GM23338 (cell line): ENCODE results near the gene MINAR1. TPM values are rescaled to one million over a fixed set of nuclear protein-coding genes. Genes with fewer than 3 reads are reported as not detected.

ENCODE experiments used
- ATAC-seq: fragments of 200-7000 bp; cut with Tn5 transposase; 3 replicates; pipeline ENCODE4 v1.9.1; 2020
- DNase-seq: peaks from one replicate; pipeline ENCODE4 v3.0.0-alpha.2; 2015; ENCODE audit warnings: low spot score
- H2AFZ ChIP-seq: fragments of 200-600 bp; sonication (generic); 2 replicates; pipeline ENCODE4 v1.8.0; 2016; ENCODE audit warnings: antibody characterized with exemption, mild to moderate bottlenecking, moderate library complexity
- H3F3A ChIP-seq: fragments of 200-600 bp; sonication (generic); replicated peaks from 2 replicates; pipeline ENCODE4 v1.8.0; 2017; ENCODE audit warnings: antibody characterized with exemption, mixed run types, low read depth
- H3K27ac ChIP-seq: fragments of 200-600 bp; sonication (generic); 2 replicates; pipeline ENCODE4 v1.6.1; 2016; ENCODE audit warnings: low read depth
- H3K27me3 ChIP-seq: fragments of 200-600 bp; sonication (generic); 2 replicates; pipeline ENCODE4 v1.8.0; 2016; ENCODE audit warnings: mild to moderate bottlenecking, mixed run types, moderate library complexity; ENCODE audit not compliant: insufficient read depth
- H3K36me3 ChIP-seq: fragments of 200-600 bp; sonication (generic); 2 replicates; pipeline ENCODE4 v1.8.0; 2016; ENCODE audit warnings: mild to moderate bottlenecking; ENCODE audit not compliant: insufficient read depth
- H3K4me1 ChIP-seq: fragments of 200-600 bp; sonication (generic); 2 replicates; pipeline ENCODE4 v1.8.0; 2016; ENCODE audit warnings: mild to moderate bottlenecking, moderate library complexity; ENCODE audit not compliant: insufficient read depth
- H3K4me2 ChIP-seq: fragments of 200-600 bp; sonication (generic); 2 replicates; pipeline ENCODE4 v1.7.1; 2017; ENCODE audit warnings: mixed run types
- H3K4me3 ChIP-seq: fragments of 200-600 bp; sonication (generic); 2 replicates; pipeline ENCODE4 v1.6.1; 2016; ENCODE audit warnings: mixed run types
- H3K79me2 ChIP-seq: fragments of 200-600 bp; sonication (generic); replicated peaks from 2 replicates; pipeline ENCODE4 v1.8.0; 2017; ENCODE audit warnings: mild to moderate bottlenecking; ENCODE audit not compliant: insufficient read depth
- H3K9me2 ChIP-seq: fragments of 200-600 bp; sonication (generic); 2 replicates; pipeline ENCODE4 v1.8.0; 2017; ENCODE audit not compliant: insufficient read depth
- H4K20me1 ChIP-seq: fragments of 200-600 bp; sonication (generic); replicated peaks from 2 replicates; pipeline ENCODE4 v1.8.0; 2017; ENCODE audit warnings: mild to moderate bottlenecking; ENCODE audit not compliant: insufficient read depth
- H3K27ac Mint-ChIP-seq: 2 replicates; pipeline ENCODE4 v1.8.0; 2020; ENCODE audit warnings: inconsistent platforms, mild to moderate bottlenecking, moderate library complexity, mixed read lengths
- H3K27me3 Mint-ChIP-seq: 3 replicates; pipeline ENCODE4 v1.8.0; 2022; ENCODE audit warnings: low read depth, mild to moderate bottlenecking, moderate library complexity, mixed read lengths, inconsistent platforms; ENCODE audit not compliant: insufficient read depth, poor library complexity
- H3K36me3 Mint-ChIP-seq: 3 replicates; pipeline ENCODE4 v1.8.0; 2021; ENCODE audit warnings: low read depth, mild to moderate bottlenecking, inconsistent platforms, moderate library complexity, mixed read lengths
- H3K4me1 Mint-ChIP-seq: 3 replicates; pipeline ENCODE4 v1.8.0; 2020; ENCODE audit warnings: mild to moderate bottlenecking, inconsistent platforms, mixed read lengths
- H3K4me3 Mint-ChIP-seq: 3 replicates; pipeline ENCODE4 v1.8.0; 2021; ENCODE audit warnings: moderate library complexity, mild to moderate bottlenecking, inconsistent platforms, mixed read lengths
- H3K9me3 Mint-ChIP-seq: 3 replicates; pipeline ENCODE4 v1.8.0; 2020; ENCODE audit warnings: moderate library complexity, mild to moderate bottlenecking, inconsistent platforms, mixed read lengths
- CREB1 ChIP-seq: fragments of 250-450 bp; sonication (Bioruptor Pico); IDR thresholded peaks from 2 replicates; pipeline ENCODE4 v1.5.0; 2020; ENCODE audit warnings: low read depth, mild to moderate bottlenecking, moderate library complexity
- CTCF ChIP-seq, 2 experiments: fragments of 200-600 bp in 1 of 2; sonication (generic) in 1 of 2; conservative IDR thresholded peaks; 2 replicates each; pipeline versions ENCODE4 v1.5.1 to v1.6.1; 2016 to 2017; ENCODE audit warnings: antibody characterized with exemption in 2 of 2, low read depth in 2 of 2, mild to moderate bottlenecking in 2 of 2, moderate library complexity in 1 of 2
- EZH2 ChIP-seq: fragments of 200-600 bp; sonication (generic); IDR thresholded peaks from one replicate; pipeline ENCODE4 v1.8.0; 2017; ENCODE audit warnings: antibody characterized with exemption, mild to moderate bottlenecking, low read depth; ENCODE audit not compliant: unreplicated experiment
- EZH2phosphoT487 ChIP-seq: fragments of 200-600 bp; sonication (generic); IDR thresholded peaks from one replicate; pipeline ENCODE4 v1.8.1; 2018; ENCODE audit warnings: antibody characterized with exemption; ENCODE audit not compliant: unreplicated experiment
- JUNB ChIP-seq: IDR thresholded peaks from one replicate; pipeline ENCODE4 v1.6.1; 2016; ENCODE audit warnings: antibody characterized with exemption; ENCODE audit not compliant: unreplicated experiment
- NANOG ChIP-seq: IDR thresholded peaks from 2 replicates; pipeline ENCODE4 v1.6.1; 2016; ENCODE audit warnings: antibody characterized with exemption, borderline replicate concordance
- POLR2AphosphoS5 ChIP-seq: IDR thresholded peaks from 2 replicates; pipeline ENCODE4 v1.6.1; 2016; ENCODE audit warnings: antibody characterized with exemption, low read depth
- REST ChIP-seq: IDR thresholded peaks from one replicate; pipeline ENCODE4 v1.6.1; 2018; ENCODE audit warnings: antibody characterized with exemption; ENCODE audit not compliant: unreplicated experiment
- STAT1 ChIP-seq: IDR thresholded peaks from one replicate; pipeline ENCODE4 v1.6.1; 2016; ENCODE audit warnings: antibody characterized with exemption; ENCODE audit not compliant: unreplicated experiment
- ZNF114 ChIP-seq: fragments of 250-450 bp; sonication (Bioruptor Pico); IDR thresholded peaks from 2 replicates; pipeline ENCODE4 v1.5.0; 2020; ENCODE audit warnings: mild to moderate bottlenecking, moderate library complexity
- ZNF331 ChIP-seq: fragments of 250-450 bp; sonication (Bioruptor Pico); IDR thresholded peaks from 2 replicates; pipeline ENCODE4 v1.5.0; 2020; ENCODE audit warnings: low read depth, mild to moderate bottlenecking, moderate library complexity
- ZNF462 ChIP-seq: fragments of 250-450 bp; sonication (Bioruptor Pico); IDR thresholded peaks from 2 replicates; pipeline ENCODE4 v1.5.0; 2020; ENCODE audit warnings: mild to moderate bottlenecking, moderate library complexity
- polyA plus RNA-seq: library from polyadenylated mRNA; unstranded; fragments of >200 nt; fragmentation: Nextera tagmentation; extraction: Ambion mirVana; gene quantifications from 2 replicates; pipeline ENCODE4 v1.2.1, GENCODE V29; 2016
- total RNA-seq: library from RNA; depleted of rRNA; stranded (reverse); fragments of >200 nt; shearing (Covaris generic); gene quantifications from 2 replicates; pipeline ENCODE4 v1.2.3, GENCODE V29; 2014
- TF ChIP-seq, protein P1 (sequence below): IDR thresholded peaks from 2 replicates; pipeline ENCODE4 v1.6.1; 2016; ENCODE audit warnings: antibody characterized with exemption

The MINAR1 gene
- total and polyA plus RNA-seq, 2 experiments from 2014 or later, result 0.32 to 1.4 TPM

- Histone ChIP-seq H2AFZ (no peak overlapping the region), H3K4me1 (peaks cover 18% of the 10 kb centered on the region; the same call in 1 of the 2 replicates), H3K9me2 (no peaks in the 10 kb centered on the region), H3K27ac (no peak overlapping the region), H3K79me2 (no peaks in the 10 kb centered on the region), H3K4me3 (no peak overlapping the region), H3K27me3 (peaks cover 44% of the 10 kb centered on the region), H3K4me2 (no peak overlapping the region), H3F3A (0 out of 2 replicates have a peak, but pooled peaks cover 3% of the 10 kb centered on the region), H4K20me1 (no peaks in the 10 kb centered on the region), H3K36me3 (no peaks in the 10 kb centered on the region)
- no peaks in the 10 kb centered on the region for H3K36me3 Mint-ChIP-seq
- H3K4me3 Mint-ChIP-seq, result no peak overlapping the region
- no peak overlapping the region for H3K27ac Mint-ChIP-seq
- peaks cover 28% of the 10 kb centered on the region for H3K4me1 Mint-ChIP-seq
- no peaks in the 10 kb centered on the region for H3K9me3 Mint-ChIP-seq
- DNase-seq (no peak), ATAC-seq (no peak)
- H3K27me3 Mint-ChIP-seq, result peaks cover 33% of the 10 kb centered on the region
- no peak for TF ChIP-seq ZNF114 (CRISPR knock-in tag)
- no peak for TF ChIP-seq JUNB
- no peak for TF ChIP-seq NANOG
- TF ChIP-seq POLR2AphosphoS5, result no peak
- TF ChIP-seq CTCF (conservative IDR thresholded peaks at IDR 0.05; ENCODE audit: low read depth in 2 of 2), result no peak
- no peak for TF ChIP-seq ZNF331
- no peak for TF ChIP-seq REST
- no peak for TF ChIP-seq ZNF462
- TF ChIP-seq CREB1 (CRISPR knock-in tag), result no peak
- TF ChIP-seq EZH2, result no peak
- TF ChIP-seq STAT1, result no peak
- no peak for TF ChIP-seq EZH2phosphoT487
- TF ChIP-seq, protein P1, sequence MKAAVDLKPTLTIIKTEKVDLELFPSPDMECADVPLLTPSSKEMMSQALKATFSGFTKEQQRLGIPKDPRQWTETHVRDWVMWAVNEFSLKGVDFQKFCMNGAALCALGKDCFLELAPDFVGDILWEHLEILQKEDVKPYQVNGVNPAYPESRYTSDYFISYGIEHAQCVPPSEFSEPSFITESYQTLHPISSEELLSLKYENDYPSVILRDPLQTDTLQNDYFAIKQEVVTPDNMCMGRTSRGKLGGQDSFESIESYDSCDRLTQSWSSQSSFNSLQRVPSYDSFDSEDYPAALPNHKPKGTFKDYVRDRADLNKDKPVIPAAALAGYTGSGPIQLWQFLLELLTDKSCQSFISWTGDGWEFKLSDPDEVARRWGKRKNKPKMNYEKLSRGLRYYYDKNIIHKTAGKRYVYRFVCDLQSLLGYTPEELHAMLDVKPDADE, result no peak
Measured at GRCh38 chr15:79436037-79436780, 4.1 kb downstream of the MINAR1 start.
